SU-DHL-6 (cell line): ENCODE measurements around the gene PDGFA.

Experiments used
- H2AFZ ChIP-seq: fragments of 200-600 bp; sonication (generic); 2 replicates; pipeline ENCODE4 v1.6.1; 2014; ENCODE audit warnings: low read depth, mild to moderate bottlenecking, moderate library complexity, mixed read lengths, antibody characterized with exemption, low read length; ENCODE audit not compliant: severe bottlenecking
- H3F3A ChIP-seq: fragments of 200-600 bp; shearing (Covaris generic); 2 replicates; pipeline ENCODE4 v1.6.0; 2016; ENCODE audit warnings: antibody characterized with exemption, mild to moderate bottlenecking; ENCODE audit not compliant: insufficient read depth
- H3K27ac ChIP-seq: fragments of 200-600 bp; sonication (generic); 2 replicates; pipeline ENCODE4 v1.5.1; 2016; ENCODE audit warnings: low read depth, mild to moderate bottlenecking, low read length, moderate library complexity, mixed read lengths
- H3K27me3 ChIP-seq: fragments of 200-600 bp; sonication (generic), shearing (Covaris generic); 2 replicates; pipeline ENCODE4 v1.6.0; 2014; ENCODE audit warnings: mild to moderate bottlenecking, low read length
- H3K36me3 ChIP-seq: fragments of 200-600 bp; sonication (generic); 2 replicates; pipeline ENCODE4 v1.6.1; 2014; ENCODE audit warnings: mild to moderate bottlenecking, low read length, mixed read lengths
- H3K4me2 ChIP-seq: fragments of 300-600, 200-600 bp; shearing (Covaris generic), sonication (generic); 2 replicates; pipeline ENCODE4 v1.6.0; 2014; ENCODE audit warnings: low read length, low read depth, mild to moderate bottlenecking; ENCODE audit not compliant: poor library complexity, severe bottlenecking
- H3K4me3 ChIP-seq: fragments of 200-600 bp; sonication (generic); 2 replicates; pipeline ENCODE4 v1.5.1; 2014; ENCODE audit warnings: antibody characterized with exemption, low read length, mild to moderate bottlenecking, mixed read lengths; ENCODE audit not compliant: insufficient read depth, poor library complexity, severe bottlenecking
- H3K79me2 ChIP-seq: fragments of 200-600 bp; sonication (generic); 2 replicates; pipeline ENCODE4 v1.6.1; 2014; ENCODE audit warnings: mild to moderate bottlenecking, low read length, moderate library complexity; ENCODE audit not compliant: insufficient read depth
- H3K9ac ChIP-seq: fragments of 200-600 bp; sonication (generic); 2 replicates; pipeline ENCODE4 v1.7.0; 2014; ENCODE audit warnings: mild to moderate bottlenecking, low read length
- H3K9me2 ChIP-seq: fragments of 200-600 bp; sonication (generic); replicated peaks from 2 replicates; pipeline ENCODE4 v1.6.1; 2014; ENCODE audit warnings: low read length; ENCODE audit not compliant: insufficient read depth
- H3K9me3 ChIP-seq: fragments of 200-600 bp; sonication (generic); 2 replicates; pipeline ENCODE4 v1.6.1; 2014; ENCODE audit warnings: low read length, mixed read lengths; ENCODE audit not compliant: insufficient read depth
- H4K20me1 ChIP-seq: fragments of 200-600 bp; sonication (generic); 2 replicates; pipeline ENCODE4 v1.6.1; 2014; ENCODE audit warnings: low read depth, mild to moderate bottlenecking, antibody characterized with exemption, low read length, moderate library complexity, mixed read lengths
- CTCF ChIP-seq: fragments of 200-600 bp; sonication (generic); IDR thresholded peaks from one replicate; pipeline ENCODE4 v1.5.1; 2017; ENCODE audit warnings: antibody characterized with exemption, mild to moderate bottlenecking, low read length, moderate library complexity; ENCODE audit not compliant: insufficient read depth, poor library complexity, severe bottlenecking
- EZH2phosphoT487 ChIP-seq: fragments of 200-600 bp; sonication (generic), shearing (Covaris generic); conservative IDR thresholded peaks from 2 replicates; pipeline ENCODE4 v1.6.1; 2018; ENCODE audit warnings: mild to moderate bottlenecking, antibody characterized with exemption, low read length, moderate library complexity, mixed read lengths

The PDGFA gene

GRCh38 chr7:541661-542060 lies 22.0 kb upstream of the PDGFA start:
- Histone ChIP-seq H3K27me3 (no peaks in the 10 kb centered on the region), H3F3A (no peaks in the 10 kb centered on the region), H3K79me2 (no peaks in the 10 kb centered on the region), H3K4me3 (no peak overlapping the region), H3K4me2 (no peak overlapping the region), H3K36me3 (no peaks in the 10 kb centered on the region), H3K9me3 (no peaks in the 10 kb centered on the region), H3K9ac (no peak overlapping the region), H3K9me2 (no peaks in the 10 kb centered on the region), H3K27ac (no peak overlapping the region), H2AFZ (no peak overlapping the region), H4K20me1 (no peaks in the 10 kb centered on the region; the same call in 1 of the 2 replicates)
- TF ChIP-seq EZH2phosphoT487 (no peak), CTCF (no peak)

GRCh38 chr7:540997-541396 lies 21.4 kb upstream of the PDGFA start:
- H3K4me2 ChIP-seq, result no peak overlapping the region
- H3K27me3 ChIP-seq, result no peaks in the 10 kb centered on the region
- H2AFZ ChIP-seq, result no peak overlapping the region
- no peak overlapping the region for H3K4me3 ChIP-seq
- no peaks in the 10 kb centered on the region for H3K9me3 ChIP-seq
- no peaks in the 10 kb centered on the region for H3K79me2 ChIP-seq
- no peak overlapping the region for H3K9ac ChIP-seq
- H3K27ac ChIP-seq, result no peak overlapping the region
- no peaks in the 10 kb centered on the region for H3F3A ChIP-seq
- TF ChIP-seq EZH2phosphoT487, result no peak
- TF ChIP-seq CTCF, result no peak
- H3K36me3 ChIP-seq, result no peaks in the 10 kb centered on the region
- H4K20me1 ChIP-seq, result no peaks in the 10 kb centered on the region; the same call in 1 of the 2 replicates
- no peaks in the 10 kb centered on the region for H3K9me2 ChIP-seq

GRCh38 chr7:540579-540978 lies 20.9 kb upstream of the PDGFA start:
- Histone ChIP-seq H3K27ac (no peak overlapping the region), H3K27me3 (no peaks in the 10 kb centered on the region)
- TF ChIP-seq EZH2phosphoT487 (no peak), CTCF (no peak)

More at GRCh38 chr7:540579-540978, 20.9 kb upstream of the PDGFA start:
- Histone ChIP-seq H3F3A (no peaks in the 10 kb centered on the region), H3K9me3 (no peaks in the 10 kb centered on the region), H3K4me2 (no peak overlapping the region), H2AFZ (no peak overlapping the region), H4K20me1 (no peaks in the 10 kb centered on the region; the same call in 1 of the 2 replicates), H3K79me2 (no peaks in the 10 kb centered on the region), H3K36me3 (no peaks in the 10 kb centered on the region), H3K9ac (no peak overlapping the region), H3K9me2 (no peaks in the 10 kb centered on the region), H3K4me3 (no peak overlapping the region)
